A549 (cell line): Measurements from ENCODE around the gene ENTHD1. TPM values are rescaled to one million over a fixed set of nuclear protein-coding genes. Genes with fewer than 3 reads are reported as not detected.

Source experiments
- ATAC-seq, 2 experiments: fragments of 200-7000 bp in 1 of 2; fragments of >200 bp in 1 of 2; cut with Nextera tagmentation in 1 of 2; cut with Tn5 transposase in 1 of 2; 3 replicates each; pipeline versions ENCODE4 v1.8.0 to v1.9.1; 2018 to 2020; ENCODE audit warnings: mild to moderate bottlenecking in 1 of 2, moderate library complexity in 1 of 2
- CTCF ChIA-PET: fragments of 300-600 bp; sonication (Branson Sonifier 250); formaldehyde crosslinking; extraction: SDS; loops from one replicate; lab custom pipeline; 2021; ENCODE audit warnings: antibody characterized with exemption, inconsistent platforms; lab: Yijun Ruan, JAX
- POLR2A ChIA-PET: fragments of 350-600 bp; formaldehyde crosslinking; extraction: SDS; loops from one replicate; lab custom pipeline; 2021; ENCODE audit warnings: antibody characterized with exemption, inconsistent platforms; lab: Yijun Ruan, JAX
- DNase-seq, 2 experiments: peaks; one replicate each; pipeline versions ENCODE4 v3.0.0 to v3.0.0-alpha.2; 2011 to 2016; ENCODE audit warnings: low read depth in 1 of 2, low spot score in 1 of 2
- FAIRE-seq: peaks from 2 replicates; lab custom pipeline; 2011; peaks lifted over from hg19 to GRCh38; lab: Jason Lieb, UNC
- H3K27ac ChIP-seq, 2 experiments: fragments of >200 bp; sonication (Bioruptor Twin); formaldehyde crosslinking; 3 replicates each; pipeline ENCODE4 v1.5.1; 2016 to 2017
- H3K4me1 ChIP-seq: fragments of >200 bp; sonication (Bioruptor Twin); formaldehyde crosslinking; 3 replicates; pipeline ENCODE4 v1.6.1; 2016
- H3K4me2 ChIP-seq: fragments of >200 bp; sonication (Bioruptor Twin); formaldehyde crosslinking; 3 replicates; pipeline ENCODE4 v1.6.1; 2016
- H3K4me3 ChIP-seq: fragments of >200 bp; sonication (Bioruptor Twin); formaldehyde crosslinking; 3 replicates; pipeline ENCODE4 v1.5.1; 2016
- H3K9me3 ChIP-seq: fragments of >200 bp; sonication (Bioruptor Twin); formaldehyde crosslinking; 3 replicates; pipeline ENCODE4 v1.6.1; 2016
- CBX2 ChIP-seq: fragments of 200-600 bp; sonication (generic); IDR thresholded peaks from 2 replicates; pipeline ENCODE4 v1.6.1; 2016; ENCODE audit warnings: low read depth, mild to moderate bottlenecking, borderline replicate concordance
- CBX8 ChIP-seq: fragments of 200-600 bp; sonication (generic); IDR thresholded peaks from 2 replicates; pipeline ENCODE4 v1.6.1; 2016
- CHD2 ChIP-seq: fragments of 150-350 bp; IDR thresholded peaks from 2 replicates; pipeline ENCODE4 v1.6.1; 2014; ENCODE audit warnings: low read length; ENCODE audit not compliant: partially characterized antibody
- CHD4 ChIP-seq: fragments of 200-600 bp; sonication (generic); IDR thresholded peaks from 2 replicates; pipeline ENCODE4 v1.6.1; 2016; ENCODE audit warnings: antibody characterized with exemption, mild to moderate bottlenecking, borderline replicate concordance
- EHMT2 ChIP-seq: fragments of 200-600 bp; sonication (generic); IDR thresholded peaks from 2 replicates; pipeline ENCODE4 v1.6.1; 2016; ENCODE audit warnings: antibody characterized with exemption, low read depth, mild to moderate bottlenecking, moderate library complexity
- GATA3 ChIP-seq: IDR thresholded peaks from 2 replicates; pipeline ENCODE4 v1.6.1; 2012; ENCODE audit warnings: borderline replicate concordance
- HOXB13 ChIP-seq: fragments of 250-450 bp; sonication (Bioruptor Pico); IDR thresholded peaks from 2 replicates; pipeline ENCODE4 v1.5.0; 2020; ENCODE audit warnings: low read depth, mild to moderate bottlenecking, moderate library complexity
- HOXB5 ChIP-seq: fragments of 250-450 bp; sonication (Bioruptor Pico); IDR thresholded peaks from 2 replicates; pipeline ENCODE4 v1.5.0; 2020; ENCODE audit warnings: mild to moderate bottlenecking, moderate library complexity
- JUN ChIP-seq, 2 experiments: fragments of >200 bp; sonication (Bioruptor Twin); formaldehyde crosslinking; IDR thresholded peaks; 2 replicates in 1 of 2; 3 replicates in 1 of 2; pipeline ENCODE4 v1.6.1; 2016 to 2017
- KDM1A ChIP-seq: fragments of 200-600 bp; sonication (generic); IDR thresholded peaks from 2 replicates; pipeline ENCODE4 v1.6.1; 2016; ENCODE audit warnings: low read depth, mild to moderate bottlenecking
- MAFK ChIP-seq: fragments of 450-650 bp; IDR thresholded peaks from 2 replicates; pipeline ENCODE4 v1.6.1; 2014; ENCODE audit not compliant: partially characterized antibody
- MAZ ChIP-seq: fragments of 150-350 bp; IDR thresholded peaks from 2 replicates; pipeline ENCODE4 v1.6.1; 2014; ENCODE audit warnings: antibody characterized with exemption, low read depth, low read length, borderline replicate concordance
- NR3C1 ChIP-seq: fragments of >200 bp; sonication (Bioruptor Twin); formaldehyde crosslinking; IDR thresholded peaks from 3 replicates; pipeline ENCODE4 v1.6.1; 2017
- PHF8 ChIP-seq: fragments of 200-600 bp; sonication (generic); IDR thresholded peaks from 2 replicates; pipeline ENCODE4 v1.6.1; 2016; ENCODE audit warnings: low read depth, mild to moderate bottlenecking, antibody characterized with exemption, moderate library complexity, borderline replicate concordance
- POLR2A ChIP-seq: IDR thresholded peaks from 2 replicates; pipeline ENCODE4 v1.6.1; 2012; ENCODE audit warnings: mild to moderate bottlenecking, low read length
- RAD21 ChIP-seq, 2 experiments: fragments of >200 bp in 1 of 2; sonication (Bioruptor Twin) in 1 of 2; formaldehyde crosslinking in 1 of 2; IDR thresholded peaks in 1 of 2; conservative IDR thresholded peaks in 1 of 2; 2 replicates in 1 of 2; 3 replicates in 1 of 2; pipeline ENCODE4 v1.6.1; 2012 to 2018; ENCODE audit warnings: inconsistent platforms in 1 of 2
- RCOR1 ChIP-seq: fragments of 150-350 bp; IDR thresholded peaks from 2 replicates; pipeline ENCODE4 v1.6.1; 2014; ENCODE audit warnings: antibody characterized with exemption, low read length, low read depth
- RFX5 ChIP-seq: fragments of 450-650 bp; IDR thresholded peaks from 2 replicates; pipeline ENCODE4 v1.7.1; 2014; ENCODE audit warnings: antibody characterized with exemption, mild to moderate bottlenecking, moderate library complexity
- SREBF2 ChIP-seq: fragments of 450-650 bp; IDR thresholded peaks from 2 replicates; pipeline ENCODE4 v1.6.1; 2014; ENCODE audit warnings: mild to moderate bottlenecking, moderate library complexity
- TP53 ChIP-seq: fragments of 250-450 bp; sonication (Bioruptor Pico); IDR thresholded peaks from 2 replicates; pipeline ENCODE4 v1.5.0; 2021; ENCODE audit warnings: mild to moderate bottlenecking, moderate library complexity
- ZC3H11A ChIP-seq: fragments of 450-650 bp; IDR thresholded peaks from 2 replicates; pipeline ENCODE4 v1.6.1; 2014; ENCODE audit warnings: antibody characterized with exemption, mild to moderate bottlenecking
- ZFP36 ChIP-seq: fragments of 450-650 bp; IDR thresholded peaks from 2 replicates; pipeline ENCODE4 v1.6.1; 2014; ENCODE audit warnings: borderline replicate concordance; ENCODE audit not compliant: partially characterized antibody
- ZNF302 ChIP-seq: fragments of 250-450 bp; sonication (Bioruptor Pico); IDR thresholded peaks from 2 replicates; pipeline ENCODE4 v1.9.0; 2021; ENCODE audit warnings: inconsistent platforms, mild to moderate bottlenecking, moderate library complexity
- WGBS: methylation state at CpG from one replicate; pipeline ENCODE4 v1.1.6; 2017; ENCODE audit errors: missing lambda C conversion rate; 5-methylcytosine and 5-hydroxymethylcytosine counted together
- polyA plus RNA-seq, 4 experiments: library from polyadenylated mRNA; depleted of rRNA in 3 of 4; stranded (reverse); fragments of >200 nt; fragmentation: RNase III in 1 of 4; extraction: RNeasy Plus Mini Kit Qiagen cat#74134 plus additional on column Dnase treatment in 1 of 4; gene quantifications; 2 replicates in 3 of 4; 3 replicates in 1 of 4; pipeline ENCODE4 v1.2.3, GENCODE V29; 2011 to 2017
- TF ChIP-seq, protein P1 (sequence below): fragments of >200 bp; sonication (Bioruptor Twin); formaldehyde crosslinking; IDR thresholded peaks from 2 replicates; pipeline ENCODE4 v1.6.1; 2016
- TF ChIP-seq, protein P2 (sequence below): IDR thresholded peaks from 2 replicates; pipeline ENCODE4 v1.6.1; 2012
- TF ChIP-seq, protein P3 (sequence below): fragments of >200 bp; sonication (Bioruptor Twin); formaldehyde crosslinking; IDR thresholded peaks from 3 replicates; pipeline ENCODE4 v1.6.1; 2016
- TF ChIP-seq, protein P4 (sequence below): IDR thresholded peaks from 2 replicates; pipeline ENCODE4 v1.6.1; 2012
- TF ChIP-seq, protein P5 (sequence below): fragments of 250-450 bp; sonication (Bioruptor Pico); IDR thresholded peaks from 2 replicates; pipeline ENCODE4 v1.5.0; 2021; ENCODE audit warnings: mild to moderate bottlenecking, moderate library complexity, borderline replicate concordance
- TF ChIP-seq, protein P6 (sequence below): fragments of 450-650 bp; IDR thresholded peaks from 2 replicates; pipeline ENCODE4 v1.6.1; 2014; ENCODE audit warnings: antibody characterized with exemption
- TF ChIP-seq, protein P7 (sequence below): IDR thresholded peaks from 2 replicates; pipeline ENCODE4 v1.6.1; 2012; ENCODE audit warnings: low read depth, borderline replicate concordance

The ENTHD1 gene
- polyA plus RNA-seq, 2 of the 4 experiments (the other 2 are of a cell fraction): not detected

DNA sequence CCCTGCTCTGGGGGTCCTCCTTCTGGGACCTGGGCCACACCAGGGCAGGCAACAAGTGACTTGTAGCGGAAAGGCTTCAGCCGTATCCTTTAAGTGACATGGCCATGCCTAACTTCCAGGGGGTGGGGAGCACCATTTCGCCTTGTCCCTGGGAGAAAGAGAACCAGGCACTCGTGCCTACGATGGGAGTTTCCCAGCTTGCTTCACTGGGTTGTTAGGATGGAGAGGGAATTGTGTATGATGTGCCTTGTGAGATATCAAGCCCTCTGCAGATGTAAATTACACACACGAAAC lies 171.6 kb downstream of the ENTHD1 start:
- Histone ChIP-seq H3K4me3 (no peak overlapping the region), H3K4me1 (0 out of 3 replicates have a peak, but pooled peaks cover 4% of the 10 kb centered on the region), H3K27ac (no peak overlapping the region), H3K9me3 (no peaks in the 10 kb centered on the region), H3K4me2 (no peak overlapping the region)
- ChIA-PET POLR2A (no interaction called here), CTCF (no interaction called here)
- 38% methylated on average over 6 of the region's 6 CpGs for WGBS
- ATAC-seq (no peak), DNase-seq (no peak), FAIRE-seq (no peak)
- TF ChIP-seq, protein P1, sequence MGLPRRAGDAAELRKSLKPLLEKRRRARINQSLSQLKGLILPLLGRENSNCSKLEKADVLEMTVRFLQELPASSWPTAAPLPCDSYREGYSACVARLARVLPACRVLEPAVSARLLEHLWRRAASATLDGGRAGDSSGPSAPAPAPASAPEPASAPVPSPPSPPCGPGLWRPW: no peak
- TF ChIP-seq CHD2 (no peak), RAD21 (conservative IDR thresholded peaks at IDR 0.05 in 1 of 2, IDR thresholded peaks at IDR 0.05 in 1 of 2) (no peak), MAZ (no peak), EHMT2 (no peak), RCOR1 (no peak), CBX8 (no peak), ZC3H11A (no peak), SREBF2 (no peak), TP53 (CRISPR knock-in tag) (no peak), MAFK (no peak), RFX5 (no peak), HOXB5 (CRISPR knock-in tag) (no peak)
- TF ChIP-seq, protein P2, sequence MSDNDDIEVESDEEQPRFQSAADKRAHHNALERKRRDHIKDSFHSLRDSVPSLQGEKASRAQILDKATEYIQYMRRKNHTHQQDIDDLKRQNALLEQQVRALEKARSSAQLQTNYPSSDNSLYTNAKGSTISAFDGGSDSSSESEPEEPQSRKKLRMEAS: no peak
- TF ChIP-seq, protein P3, sequence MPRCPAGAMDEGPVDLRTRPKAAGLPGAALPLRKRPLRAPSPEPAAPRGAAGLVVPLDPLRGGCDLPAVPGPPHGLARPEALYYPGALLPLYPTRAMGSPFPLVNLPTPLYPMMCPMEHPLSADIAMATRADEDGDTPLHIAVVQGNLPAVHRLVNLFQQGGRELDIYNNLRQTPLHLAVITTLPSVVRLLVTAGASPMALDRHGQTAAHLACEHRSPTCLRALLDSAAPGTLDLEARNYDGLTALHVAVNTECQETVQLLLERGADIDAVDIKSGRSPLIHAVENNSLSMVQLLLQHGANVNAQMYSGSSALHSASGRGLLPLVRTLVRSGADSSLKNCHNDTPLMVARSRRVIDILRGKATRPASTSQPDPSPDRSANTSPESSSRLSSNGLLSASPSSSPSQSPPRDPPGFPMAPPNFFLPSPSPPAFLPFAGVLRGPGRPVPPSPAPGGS: no peak
- TF ChIP-seq, protein P4, sequence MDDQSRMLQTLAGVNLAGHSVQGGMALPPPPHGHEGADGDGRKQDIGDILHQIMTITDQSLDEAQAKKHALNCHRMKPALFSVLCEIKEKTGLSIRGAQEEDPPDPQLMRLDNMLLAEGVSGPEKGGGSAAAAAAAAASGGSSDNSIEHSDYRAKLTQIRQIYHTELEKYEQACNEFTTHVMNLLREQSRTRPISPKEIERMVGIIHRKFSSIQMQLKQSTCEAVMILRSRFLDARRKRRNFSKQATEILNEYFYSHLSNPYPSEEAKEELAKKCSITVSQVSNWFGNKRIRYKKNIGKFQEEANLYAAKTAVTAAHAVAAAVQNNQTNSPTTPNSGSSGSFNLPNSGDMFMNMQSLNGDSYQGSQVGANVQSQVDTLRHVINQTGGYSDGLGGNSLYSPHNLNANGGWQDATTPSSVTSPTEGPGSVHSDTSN: no peak
- TF ChIP-seq, protein P5, sequence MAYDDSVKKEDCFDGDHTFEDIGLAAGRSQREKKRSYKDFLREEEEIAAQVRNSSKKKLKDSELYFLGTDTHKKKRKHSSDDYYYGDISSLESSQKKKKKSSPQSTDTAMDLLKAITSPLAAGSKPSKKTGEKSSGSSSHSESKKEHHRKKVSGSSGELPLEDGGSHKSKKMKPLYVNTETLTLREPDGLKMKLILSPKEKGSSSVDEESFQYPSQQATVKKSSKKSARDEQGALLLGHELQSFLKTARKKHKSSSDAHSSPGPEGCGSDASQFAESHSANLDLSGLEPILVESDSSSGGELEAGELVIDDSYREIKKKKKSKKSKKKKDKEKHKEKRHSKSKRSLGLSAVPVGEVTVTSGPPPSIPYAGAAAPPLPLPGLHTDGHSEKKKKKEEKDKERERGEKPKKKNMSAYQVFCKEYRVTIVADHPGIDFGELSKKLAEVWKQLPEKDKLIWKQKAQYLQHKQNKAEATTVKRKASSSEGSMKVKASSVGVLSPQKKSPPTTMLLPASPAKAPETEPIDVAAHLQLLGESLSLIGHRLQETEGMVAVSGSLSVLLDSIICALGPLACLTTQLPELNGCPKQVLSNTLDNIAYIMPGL (CRISPR knock-in tag): no peak

DNA sequence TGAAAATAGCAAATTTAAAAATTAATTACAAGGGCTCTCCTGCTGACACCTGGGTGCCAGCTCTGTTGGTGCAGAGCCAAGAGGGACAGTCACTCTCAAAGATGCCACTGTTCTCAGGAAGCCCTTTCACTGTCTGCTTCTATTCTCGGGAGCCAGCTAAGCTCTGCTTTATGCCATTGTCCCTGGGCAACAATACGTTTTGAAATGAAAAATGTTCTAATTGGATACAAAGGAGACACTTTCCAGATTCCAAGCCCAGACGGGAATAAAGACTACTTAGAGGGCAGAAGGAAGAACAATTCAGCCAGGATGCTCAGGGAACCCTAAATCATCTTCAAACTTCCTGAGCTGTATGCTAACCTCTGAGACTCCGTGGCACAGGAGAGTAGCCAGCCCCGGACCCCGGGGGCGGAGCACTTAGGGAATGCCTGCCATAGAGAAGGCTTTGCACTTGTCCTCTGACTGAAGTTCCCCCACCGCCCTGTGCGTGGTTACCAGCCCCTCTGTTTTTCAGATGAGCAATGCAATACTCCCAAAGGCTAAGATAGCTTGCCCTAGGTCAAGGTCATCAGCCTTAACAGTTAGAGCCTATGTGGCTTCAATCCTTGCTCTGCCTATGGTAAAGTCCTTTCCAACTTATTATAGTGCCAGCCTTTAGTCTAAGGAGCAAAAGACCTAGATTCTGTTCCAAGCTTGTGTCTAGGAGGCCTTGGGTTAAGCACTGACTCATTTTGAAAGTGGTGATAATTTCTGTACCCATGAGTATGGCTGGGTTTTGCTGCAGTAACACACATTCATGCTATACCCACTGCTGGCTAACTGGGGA lies 172.1 kb downstream of the ENTHD1 start:
- ChIA-PET POLR2A (no interaction called here), CTCF (no interaction called here)
- no peak overlapping the region for H3K4me3 ChIP-seq
- 0 out of 3 replicates have a peak, but pooled peaks cover 4% of the 10 kb centered on the region for H3K4me1 ChIP-seq
- no peak for ATAC-seq
- no peak for DNase-seq
- no peak overlapping the region for H3K27ac ChIP-seq
- 45% methylated on average over 9 of the region's 9 CpGs for WGBS
- FAIRE-seq: no peak
- H3K9me3 ChIP-seq: no peaks in the 10 kb centered on the region
- no peak overlapping the region for H3K4me2 ChIP-seq
- TF ChIP-seq PHF8 (no peak), MAFK (no peak), MAZ (no peak), CBX2 (no peak), POLR2A (no peak), HOXB13 (CRISPR knock-in tag) (no peak), RAD21 (conservative IDR thresholded peaks at IDR 0.05 in 1 of 2, IDR thresholded peaks at IDR 0.05 in 1 of 2) (no peak), NR3C1 (no peak), KDM1A (no peak), GATA3 (no peak), ZNF302 (CRISPR knock-in tag) (no peak), HOXB5 (CRISPR knock-in tag) (no peak), JUN (IDR thresholded peaks at IDR 0.05) (no peak), CHD4 (no peak), ZFP36 (no peak)
- TF ChIP-seq, protein P3: no peak
- TF ChIP-seq, protein P6, sequence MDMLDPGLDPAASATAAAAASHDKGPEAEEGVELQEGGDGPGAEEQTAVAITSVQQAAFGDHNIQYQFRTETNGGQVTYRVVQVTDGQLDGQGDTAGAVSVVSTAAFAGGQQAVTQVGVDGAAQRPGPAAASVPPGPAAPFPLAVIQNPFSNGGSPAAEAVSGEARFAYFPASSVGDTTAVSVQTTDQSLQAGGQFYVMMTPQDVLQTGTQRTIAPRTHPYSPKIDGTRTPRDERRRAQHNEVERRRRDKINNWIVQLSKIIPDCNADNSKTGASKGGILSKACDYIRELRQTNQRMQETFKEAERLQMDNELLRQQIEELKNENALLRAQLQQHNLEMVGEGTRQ: no peak
- TF ChIP-seq, protein P7, sequence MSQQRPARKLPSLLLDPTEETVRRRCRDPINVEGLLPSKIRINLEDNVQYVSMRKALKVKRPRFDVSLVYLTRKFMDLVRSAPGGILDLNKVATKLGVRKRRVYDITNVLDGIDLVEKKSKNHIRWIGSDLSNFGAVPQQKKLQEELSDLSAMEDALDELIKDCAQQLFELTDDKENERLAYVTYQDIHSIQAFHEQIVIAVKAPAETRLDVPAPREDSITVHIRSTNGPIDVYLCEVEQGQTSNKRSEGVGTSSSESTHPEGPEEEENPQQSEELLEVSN: no peak
